Heart left ventricle (tissue), 16 donors: Measurements from ENCODE around the gene GTF2H4. TPM values are rescaled to one million over a fixed set of nuclear protein-coding genes. Genes with fewer than 3 reads are reported as not detected.
"Not testable (repeated sequence)": the region's sequence is repeated elsewhere in the genome, so short reads cannot be mapped to it uniquely, and the experiment has no call there.

Source experiments
- ATAC-seq, 4 donors: fragments of 200-7000 bp; cut with Tn5 transposase; one replicate each; pipeline ENCODE4 v1.9.1; 2020 to 2022; ENCODE audit warnings: moderate library complexity in 4 of 4, mild to moderate bottlenecking in 3 of 4, moderate number of reproducible peaks in 1 of 4
- DNase-seq, 5 donors: peaks; one replicate each; pipeline ENCODE4 v3.0.0-alpha.2; 2020
- H3K27ac ChIP-seq, 12 donors: fragments of 200-600 bp; sonication (generic) in 4 of 12; one replicate each; pipeline versions ENCODE4 v1.5.0 to v1.8.0; 2016 to 2022; ENCODE audit warnings: mild to moderate bottlenecking in 2 of 12
- H3K27me3 ChIP-seq, 9 donors: fragments of 200-600 bp; sonication (generic) in 2 of 9; one replicate each; pipeline versions ENCODE4 v1.5.1 to v1.8.0; 2016 to 2022; ENCODE audit warnings: mild to moderate bottlenecking in 3 of 9
- H3K36me3 ChIP-seq, 9 donors: fragments of 200-600 bp; sonication (generic) in 2 of 9; one replicate each; pipeline versions ENCODE4 v1.5.0 to v1.8.0; 2018 to 2022; ENCODE audit warnings: mild to moderate bottlenecking in 2 of 9
- H3K4me1 ChIP-seq, 12 donors: fragments of 200-600 bp; sonication (generic) in 4 of 12; one replicate each; pipeline versions ENCODE4 v1.5.0 to v1.8.0; 2016 to 2022; ENCODE audit warnings: mild to moderate bottlenecking in 3 of 12
- H3K4me3 ChIP-seq, 12 donors: fragments of 200-600 bp; sonication (generic) in 4 of 12; one replicate each; pipeline versions ENCODE4 v1.5.0 to v1.8.0; 2017 to 2022; ENCODE audit warnings: mild to moderate bottlenecking in 9 of 12, moderate library complexity in 4 of 12
- H3K9me3 ChIP-seq, 12 donors: fragments of 200-600 bp; sonication (generic) in 4 of 12; one replicate each; pipeline versions ENCODE4 v1.5.0 to v1.8.0; 2016 to 2022; ENCODE audit warnings: mild to moderate bottlenecking in 1 of 12
- CTCF ChIP-seq, 12 donors: fragments of 200-600 bp; sonication (generic) in 4 of 12; IDR thresholded peaks; one replicate each; pipeline versions ENCODE4 v1.5.0 to v1.8.0; 2018 to 2022; ENCODE audit warnings: antibody characterized with exemption in 12 of 12, mild to moderate bottlenecking in 5 of 12
- POLR2A ChIP-seq, 2 donors: fragments of 450-650 bp; IDR thresholded peaks; one replicate each; pipeline ENCODE4 v1.6.1; 2017; ENCODE audit warnings: antibody characterized with exemption in 2 of 2, mild to moderate bottlenecking in 2 of 2, moderate library complexity in 2 of 2
- WGBS, 4 donors: extraction: QIAGEN DNeasy Blood & Tissue Kit in 2 of 4; methylation state at CpG; one replicate each; pipeline versions ENCODE4 v1.1.5 to v1.1.7; 2013 to 2018; 5-methylcytosine and 5-hydroxymethylcytosine counted together
- intact Hi-C, 10 donors: fragments of 100-400 bp; cut with DNase I; formaldehyde crosslinking; loops; one replicate each; pipeline versions ENCODE4 v1.11.1 to v1.14.2; 2022
- polyA plus RNA-seq, 2 donors: library from polyadenylated mRNA; stranded (reverse); fragments of 200-250 nt; gene quantifications; one replicate each; pipeline ENCODE4 v1.2.3, GENCODE V29; 2013
- total RNA-seq, 9 donors: library from RNA; depleted of rRNA in 2 of 9; stranded (reverse); fragments of >200 nt in 2 of 9; fragmentation: NEBNext Ultra II Directional in 3 of 9; extraction: Animal tissue kit (Norgen Biotek cat#: 25700) in 3 of 9; gene quantifications; one replicate each; pipeline versions ENCODE4 v1.1.0 to v1.2.4, GENCODE V29; 2016 to 2023
- donor health status: ischemic (EF 13 %, LVEDD 7.1; RV severe dilation, severe dysfunction).
- donor health status: healthy with polysubstance abuse.
- donor health status: DM: no; HTN: yes; CAD: no.
- donor health status: DM: no; HTN: no; CAD: no.
- donor health status: ischemic (EF 25% LVEDD 6.9; RV normal size, moderate dysfunction).
- donor health status: ischemic (EF 25% LVEDD 5.7; RV mildly dilated, moderate dysfunction).
- donor health status: healthy.
- donor health status: DM: yes; HTN: yes; CAD: no.
- donor health status: ischemic (EF 35%, LVEDD 5.7; RV mildly dilated, moderate dysfunction).
- donor health status: nonischemic (EF 11% LVEDD 7.7; RV severe dilation, severe dysfunction).
- donor health status: DM: yes; HTN: yes; CAD: no.
- donor health status: PGD.
- donor health status: ischemic (EF 29% LVEDD 5.4; RV normal size, mild dysfunction).
- donor health status: nonischemic (EF 23%, LVEDD 6.1; RV moderate dilation, normal function).

GTF2H4 gene
- total and polyA plus RNA-seq, 11 donors = 4.2 to 22.4 (median 14.7) TPM

- WGBS, 4 donors = 83 to 95% (median 93%) methylated on average over 4 of the region's 4 CpGs
- Histone ChIP-seq H3K4me1 (no peaks in the 10 kb centered on the region), H3K36me3 (no peaks in the 10 kb centered on the region), H3K27me3 (no peaks in the 10 kb centered on the region), H3K4me3 (no peak overlapping the region), H3K9me3 (peaks cover 0 to 16% (median 7%) of the 10 kb centered on the region in 12 donors), H3K27ac (no peak overlapping the region)
- ATAC-seq = no peak
- TF ChIP-seq CTCF (IDR thresholded peaks at IDR 0.05) (no peak), POLR2A (IDR thresholded peaks at IDR 0.05) (no peak)
- intact Hi-C loops = no loop called here
- no peak for DNase-seq
Measured at GRCh38 chr6:30864325-30864724, 43.7 kb upstream of the GTF2H4 start.

- intact Hi-C loops, DNase-seq, H3K36me3 ChIP-seq, H3K4me3 ChIP-seq, H3K4me1 ChIP-seq, H3K27ac ChIP-seq, ATAC-seq, H3K27me3 ChIP-seq: not testable (repeated sequence)
- H3K9me3 ChIP-seq = peaks cover 0 to 41% (median 17%) of the 10 kb centered on the region in 12 donors
- WGBS, 4 donors = 80 to 87% (median 84%) methylated on average over 12 of the region's 12 CpGs
Measured at GRCh38 chr6:30869241-30869749, 38.7 kb upstream of the GTF2H4 start.

- Histone ChIP-seq H3K36me3 (no peaks in the 10 kb centered on the region), H3K9me3 (peaks cover 0 to 41% (median 17%) of the 10 kb centered on the region in 12 donors), H3K27me3 (no peaks in the 10 kb centered on the region), H3K4me1 (no peaks in the 10 kb centered on the region), H3K27ac (no peak overlapping the region), H3K4me3 (no peak overlapping the region)
- no peak for DNase-seq
- ATAC-seq = no peak
- TF ChIP-seq POLR2A (IDR thresholded peaks at IDR 0.05) (no peak), CTCF (IDR thresholded peaks at IDR 0.05) (no peak)
- intact Hi-C loops = loop anchor here in 2 of 10 donors (10.0 kb wide), 1 partner anchor 196 kb away; the partner anchor contains the start of gene DHX16 (in 2 of the 2)
Measured at GRCh38 chr6:30870546-30870945, 37.5 kb upstream of the GTF2H4 start.

GRCh38 chr6:30871592-30872183, 36.3 kb upstream of the GTF2H4 start:
- TF ChIP-seq CTCF (IDR thresholded peaks at IDR 0.05) = no peak
- no peak for TF ChIP-seq POLR2A (IDR thresholded peaks at IDR 0.05)
- no peak for ATAC-seq
- intact Hi-C loops = loop anchor here in 2 of 10 donors (10.0 kb wide), 1 partner anchor 197 kb away; the partner anchor contains the start of gene DHX16 (in 2 of the 2)
- Histone ChIP-seq H3K36me3 (no peaks in the 10 kb centered on the region), H3K9me3 (peaks cover 0 to 41% (median 17%) of the 10 kb centered on the region in 12 donors), H3K4me3 (no peak overlapping the region), H3K27me3 (no peaks in the 10 kb centered on the region), H3K27ac (no peak overlapping the region), H3K4me1 (peaks cover 0 to 9% (median 0%) of the 10 kb centered on the region in 12 donors)
- 78 to 84% (median 81%) methylated on average over 4 of the region's 4 CpGs for WGBS, 4 donors
- no peak for DNase-seq
